Brain microvascular endothelial cell (primary cell): ENCODE data around the gene OR2M7.

ENCODE experiments used
- DNase-seq: peaks from one replicate; pipeline ENCODE4 v3.0.0-alpha.2; 2020
- H3K27ac ChIP-seq: fragments of 250-450 bp; sonication (Bioruptor Pico); 2 replicates; pipeline ENCODE4 v1.5.1; 2020; ENCODE audit warnings: mild to moderate bottlenecking, moderate library complexity
- H3K27me3 ChIP-seq: fragments of 250-450 bp; sonication (Bioruptor Pico); replicated peaks from 2 replicates; pipeline ENCODE4 v1.5.1; 2020; ENCODE audit warnings: mild to moderate bottlenecking
- H3K36me3 ChIP-seq: fragments of 250-450 bp; sonication (Bioruptor Pico); replicated peaks from 2 replicates; pipeline ENCODE4 v1.5.1; 2020; ENCODE audit warnings: mild to moderate bottlenecking
- H3K4me3 ChIP-seq: 2 replicates; pipeline ENCODE4 v1.5.1; 2011; ENCODE audit warnings: low read depth, mild to moderate bottlenecking, control low read depth, low read length, moderate library complexity
- CTCF ChIP-seq: IDR thresholded peaks from 2 replicates; pipeline ENCODE4 v1.5.1; 2011; ENCODE audit warnings: low read depth, mild to moderate bottlenecking, moderate library complexity, low read length, control low read depth, inconsistent platforms; ENCODE audit errors: missing control alignments
- in situ Hi-C: cut with HindIII; loops from 2 replicates; pipeline ENCODE4 v1.10.0; 2017; ENCODE audit warnings: low sequenced_read_pairs, low pct_ligation_motif_present

The OR2M7 gene

GRCh38 chr1:248324468-248324867 lies at the start of gene OR2M7:
OR2M7 (minus strand) TSS chr1:248324568; CDS start chr1:248324568, 0 bp downstream.
- H3K4me3 ChIP-seq = no peak within 1 kb of the TSS
- no peak for TF ChIP-seq CTCF
- H3K27ac ChIP-seq = no peak within 1 kb of the TSS
- no peaks in the 10 kb centered on the region for H3K36me3 ChIP-seq
- no peaks in the 10 kb centered on the region for H3K27me3 ChIP-seq
- no peak for DNase-seq
- in situ Hi-C loops = no loop called here

GRCh38 chr1:248373761-248374160 lies 49.4 kb upstream of the OR2M7 start:
- H3K27ac ChIP-seq = no peak overlapping the region
- in situ Hi-C loops = no loop called here
- no peak for DNase-seq
- no peak for TF ChIP-seq CTCF
- H3K36me3 ChIP-seq = no peaks in the 10 kb centered on the region
- no peak overlapping the region for H3K4me3 ChIP-seq
- no peaks in the 10 kb centered on the region for H3K27me3 ChIP-seq

GRCh38 chr1:248372394-248372793 lies 48.0 kb upstream of the OR2M7 start:
- no peak overlapping the region for H3K27ac ChIP-seq
- no peak for DNase-seq
- TF ChIP-seq CTCF = no peak
- no peaks in the 10 kb centered on the region for H3K27me3 ChIP-seq
- in situ Hi-C loops = no loop called here
- no peak overlapping the region for H3K4me3 ChIP-seq
- no peaks in the 10 kb centered on the region for H3K36me3 ChIP-seq

GRCh38 chr1:248366609-248367008 lies 42.2 kb upstream of the OR2M7 start:
- Histone ChIP-seq H3K27ac (no peak overlapping the region), H3K27me3 (no peaks in the 10 kb centered on the region), H3K36me3 (no peaks in the 10 kb centered on the region), H3K4me3 (no peak overlapping the region)
- DNase-seq = no peak
- in situ Hi-C loops = no loop called here
- TF ChIP-seq CTCF = no peak

- Histone ChIP-seq H3K27ac (no peak within 1 kb of the TSS), H3K4me3 (no peak within 1 kb of the TSS), H3K27me3 (no peaks in the 10 kb centered on the region), H3K36me3 (no peaks in the 10 kb centered on the region)
- in situ Hi-C loops = no loop called here
- TF ChIP-seq CTCF = no peak
- DNase-seq = no peak
Measured at GRCh38 chr1:248361121-248361715, 36.9 kb upstream of the OR2M7 start, which contains the start of gene OR2T4. OR2T4 (plus strand) TSS chr1:248361665; CDS start chr1:248361665, 0 bp downstream.

GRCh38 chr1:248359415-248359814 lies 35.0 kb upstream of the OR2M7 start:
- DNase-seq = no peak
- no peaks in the 10 kb centered on the region for H3K36me3 ChIP-seq
- H3K4me3 ChIP-seq = no peak overlapping the region
- no peak overlapping the region for H3K27ac ChIP-seq
- H3K27me3 ChIP-seq = no peaks in the 10 kb centered on the region
- no peak for TF ChIP-seq CTCF
- in situ Hi-C loops = no loop called here
